Measurements from ENCODE around the gene ADAMTS8.

The ADAMTS8 gene

DNA sequence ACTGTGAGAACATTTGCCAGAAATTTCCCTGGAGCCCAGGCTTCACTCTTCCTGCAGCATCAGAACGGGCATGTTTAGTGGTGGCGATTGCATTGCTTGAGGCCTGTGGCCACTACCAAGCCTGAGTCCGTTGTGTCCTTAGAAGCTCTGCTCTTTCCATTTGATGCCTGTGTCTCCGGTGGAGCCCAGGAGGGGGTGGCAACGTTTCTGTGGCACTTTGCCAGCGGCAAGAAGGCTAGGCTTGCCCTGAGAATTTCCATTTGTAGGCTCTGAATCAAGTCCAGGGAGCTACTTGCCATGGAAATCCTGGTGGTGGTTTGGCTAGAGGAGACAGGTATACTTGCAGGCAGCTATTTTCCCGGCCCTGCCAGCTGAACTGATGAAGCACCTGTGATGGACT lies 47.1 kb downstream of the ADAMTS8 start:
- Mint-ChIP-seq H3K4me3 (no peak overlapping the region), H3K4me1 (no peaks in the 10 kb centered on the region), H3K27ac (no peak overlapping the region), H3K9me3 (no peaks in the 10 kb centered on the region), H3K36me3 (no peaks in the 10 kb centered on the region)
- ATAC-seq = no peak
- no peak for DNase-seq (ENCODE audit: low spot score in 2 of 2)

- H3K27ac Mint-ChIP-seq = no peak overlapping the region
- H3K9me3 Mint-ChIP-seq = no peaks in the 10 kb centered on the region
- H3K4me1 Mint-ChIP-seq = no peaks in the 10 kb centered on the region
- no peak for DNase-seq (ENCODE audit: low spot score in 2 of 2)
- no peak overlapping the region for H3K4me3 Mint-ChIP-seq
- no peak for ATAC-seq
- H3K36me3 Mint-ChIP-seq = no peaks in the 10 kb centered on the region
Observed at GRCh38 chr11:130380778-130381177, 47.6 kb downstream of the ADAMTS8 start.

DNA sequence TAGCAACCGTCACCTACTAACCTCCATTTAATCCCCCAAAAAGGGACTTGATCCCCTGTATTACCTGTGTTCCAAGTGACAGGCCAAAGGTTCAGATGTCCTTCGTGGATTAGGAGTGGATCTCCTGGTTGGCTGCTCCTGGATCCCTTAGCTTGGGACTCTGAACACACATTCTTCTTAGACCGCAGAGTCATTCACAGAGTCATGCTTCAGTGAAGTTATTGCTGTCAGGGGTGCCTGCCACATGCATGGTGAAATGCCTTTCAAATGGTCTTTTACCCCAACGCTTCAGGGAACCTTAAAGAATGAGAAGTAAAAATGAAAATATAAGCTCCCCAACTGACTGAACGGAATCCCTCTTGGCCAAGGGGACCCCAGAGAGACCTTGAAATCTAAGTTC lies 49.1 kb downstream of the ADAMTS8 start:
- Mint-ChIP-seq H3K36me3 (no peaks in the 10 kb centered on the region), H3K4me3 (no peak overlapping the region), H3K27ac (no peak overlapping the region), H3K4me1 (no peaks in the 10 kb centered on the region), H3K9me3 (no peaks in the 10 kb centered on the region)
- no peak for DNase-seq (ENCODE audit: low spot score in 2 of 2)
- ATAC-seq = no peak

- Mint-ChIP-seq H3K27ac (no peak overlapping the region), H3K4me3 (no peak overlapping the region), H3K9me3 (no peaks in the 10 kb centered on the region), H3K36me3 (no peaks in the 10 kb centered on the region), H3K4me1 (no peaks in the 10 kb centered on the region)
- no peak for DNase-seq (ENCODE audit: low spot score in 2 of 2)
- ATAC-seq = no peak
Observed at GRCh38 chr11:130370845-130371590, 57.4 kb downstream of the ADAMTS8 start.

DNA sequence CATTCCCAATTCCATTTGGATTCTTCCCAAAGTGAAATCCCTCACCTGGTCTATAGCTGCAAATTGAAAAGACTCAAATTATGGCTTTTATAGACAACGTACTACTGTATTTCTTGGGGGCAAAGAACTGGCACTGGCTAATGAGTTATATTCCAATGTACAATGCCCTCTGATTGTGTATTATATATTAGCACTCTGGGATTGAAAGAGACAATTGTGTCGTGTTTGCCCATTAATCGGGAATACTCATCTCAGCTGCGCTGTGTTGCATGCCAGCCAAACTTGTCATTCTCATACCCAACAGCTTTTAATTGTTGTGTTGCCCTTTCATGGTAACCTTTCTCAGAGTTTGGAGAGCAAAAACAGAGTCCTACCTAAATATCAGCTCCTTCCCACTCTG lies 58.7 kb downstream of the ADAMTS8 start:
- H3K36me3 Mint-ChIP-seq = no peaks in the 10 kb centered on the region
- H3K9me3 Mint-ChIP-seq = no peaks in the 10 kb centered on the region
- ATAC-seq = no peak
- no peaks in the 10 kb centered on the region for H3K4me1 Mint-ChIP-seq
- H3K27ac Mint-ChIP-seq = no peak overlapping the region
- H3K4me3 Mint-ChIP-seq = no peak overlapping the region
- no peak for DNase-seq (ENCODE audit: low spot score in 2 of 2)

DNA sequence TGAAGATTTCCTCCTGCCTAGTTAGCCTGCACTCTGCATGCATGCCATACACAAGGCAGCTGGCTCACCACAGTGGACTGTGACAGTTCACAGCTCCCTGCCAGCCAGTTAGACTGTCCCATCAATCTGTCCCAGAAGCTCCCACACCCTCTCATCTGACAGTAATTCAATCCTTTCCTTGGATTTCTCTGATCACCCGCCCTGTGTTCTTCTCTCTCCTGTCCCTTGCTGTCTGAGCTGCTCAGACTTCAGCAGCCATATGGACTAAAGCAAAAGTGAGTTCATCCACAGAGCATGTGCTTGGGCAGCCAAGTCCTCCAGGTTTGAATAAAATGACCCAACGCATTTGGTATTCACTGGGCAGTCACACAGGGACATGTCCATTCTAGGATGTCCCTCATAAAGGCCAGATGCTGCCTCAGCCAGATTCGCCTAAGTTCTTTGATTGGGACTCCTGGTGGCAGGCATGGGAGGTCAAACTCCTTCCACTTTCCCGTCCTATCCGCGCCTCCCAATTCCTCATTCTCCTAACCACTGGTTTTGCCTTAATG lies 59.2 kb downstream of the ADAMTS8 start:
- H3K4me3 Mint-ChIP-seq = no peak overlapping the region

DNA sequence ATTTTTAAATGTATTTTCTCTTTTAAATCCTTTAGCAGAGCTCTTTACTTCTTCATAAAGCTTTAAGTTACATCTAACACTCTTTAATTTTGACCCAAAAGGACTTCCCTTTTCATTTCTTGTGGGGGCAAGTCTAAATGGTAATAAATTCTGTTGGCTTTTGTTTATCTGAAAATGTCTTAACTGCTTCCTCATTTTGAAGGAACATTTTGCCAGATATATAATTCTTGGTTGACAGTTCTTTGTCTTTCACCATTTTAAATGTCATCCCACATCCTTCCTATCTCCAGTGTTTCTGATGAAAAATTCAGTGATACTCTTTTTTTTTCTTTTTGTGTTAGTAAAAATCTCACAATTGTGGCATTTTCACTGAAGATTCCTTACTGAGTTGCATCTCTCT lies 69.0 kb downstream of the ADAMTS8 start:
- Mint-ChIP-seq H3K4me3 (no peak overlapping the region), H3K36me3 (no peaks in the 10 kb centered on the region), H3K9me3 (peaks cover 16% of the 10 kb centered on the region), H3K4me1 (no peaks in the 10 kb centered on the region), H3K27ac (no peak overlapping the region)
- ATAC-seq (no peak), DNase-seq (ENCODE audit: low spot score in 2 of 2) (no peak)

More for the DNA sequence above, 59.2 kb downstream of the ADAMTS8 start:
- no peaks in the 10 kb centered on the region for H3K9me3 Mint-ChIP-seq
- ATAC-seq (no peak), DNase-seq (ENCODE audit: low spot score in 2 of 2) (no peak)
- H3K27ac Mint-ChIP-seq = no peak overlapping the region
- no peaks in the 10 kb centered on the region for H3K36me3 Mint-ChIP-seq
- H3K4me1 Mint-ChIP-seq = no peaks in the 10 kb centered on the region

- no peak for ATAC-seq
- H3K27ac Mint-ChIP-seq = no peak overlapping the region
- no peaks in the 10 kb centered on the region for H3K4me1 Mint-ChIP-seq
- no peaks in the 10 kb centered on the region for H3K36me3 Mint-ChIP-seq
- no peak for DNase-seq (ENCODE audit: low spot score in 2 of 2)
- H3K4me3 Mint-ChIP-seq = no peak overlapping the region
- peaks cover 16% of the 10 kb centered on the region for H3K9me3 Mint-ChIP-seq
Observed at GRCh38 chr11:130358398-130358797, 70.0 kb downstream of the ADAMTS8 start.
